Hepatocyte (in vitro differentiated cells): ENCODE data around the gene PLXNA3.

ENCODE experiments used
- CTCF ChIP-seq: fragments of 200-600 bp; sonication (generic); IDR thresholded peaks from 2 replicates; pipeline ENCODE4 v1.5.1; 2016; ENCODE audit warnings: antibody characterized with exemption, mild to moderate bottlenecking; ENCODE audit not compliant: poor library complexity
- EZH2 ChIP-seq: fragments of 200-600 bp; sonication (generic); IDR thresholded peaks from 2 replicates; pipeline ENCODE4 v1.6.1; 2016; ENCODE audit warnings: antibody characterized with exemption, mild to moderate bottlenecking, borderline replicate concordance
- EZH2phosphoT487 ChIP-seq: fragments of 200-600 bp; sonication (generic); IDR thresholded peaks from one replicate; pipeline ENCODE4 v1.6.1; 2018; ENCODE audit warnings: antibody characterized with exemption, mild to moderate bottlenecking, low read depth, moderate library complexity; ENCODE audit not compliant: unreplicated experiment, severe bottlenecking

GRCh38 chrX:154506483-154507332 is 48.6 kb downstream of the PLXNA3 start:
- TF ChIP-seq CTCF: no peak
- no peak for TF ChIP-seq EZH2
- no peak for TF ChIP-seq EZH2phosphoT487
